DMS 273 (cell line): Measurements from ENCODE around the gene SMURF2.
"Not testable (repeated sequence)": the region's sequence is repeated elsewhere in the genome, so short reads cannot be mapped to it uniquely, and the experiment has no call there.

Experiments used
- DNase-seq: peaks from one replicate; lab custom pipeline; 2025; ENCODE audit not compliant: unreplicated experiment; lab: John Stamatoyannopoulos, UW

Gene SMURF2

GRCh38 chr17:64661976-64662773 lies at the start of gene SMURF2:
Gene SMURF2 (minus strand): TSS chr17:64662307. CDS start chr17:64661880, 427 bp downstream.
- DNase-seq = peak; percentile 90

- DNase-seq = no peak
Measured at GRCh38 chr17:64709481-64709880, 47.4 kb upstream of the SMURF2 start.

GRCh38 chr17:64707050-64707591 lies 45.0 kb upstream of the SMURF2 start:
- peak; percentile 23 for DNase-seq

- DNase-seq = no peak
Measured at GRCh38 chr17:64706224-64707049, 44.3 kb upstream of the SMURF2 start.

GRCh38 chr17:64702815-64703214 lies 40.7 kb upstream of the SMURF2 start:
- DNase-seq = no peak

- DNase-seq = no peak
Measured at GRCh38 chr17:64698725-64699124, 36.6 kb upstream of the SMURF2 start.

GRCh38 chr17:64694207-64694606 lies 32.1 kb upstream of the SMURF2 start:
- DNase-seq = peak; percentile 13

GRCh38 chr17:64692187-64692586 lies 30.1 kb upstream of the SMURF2 start:
- no peak for DNase-seq

DNA sequence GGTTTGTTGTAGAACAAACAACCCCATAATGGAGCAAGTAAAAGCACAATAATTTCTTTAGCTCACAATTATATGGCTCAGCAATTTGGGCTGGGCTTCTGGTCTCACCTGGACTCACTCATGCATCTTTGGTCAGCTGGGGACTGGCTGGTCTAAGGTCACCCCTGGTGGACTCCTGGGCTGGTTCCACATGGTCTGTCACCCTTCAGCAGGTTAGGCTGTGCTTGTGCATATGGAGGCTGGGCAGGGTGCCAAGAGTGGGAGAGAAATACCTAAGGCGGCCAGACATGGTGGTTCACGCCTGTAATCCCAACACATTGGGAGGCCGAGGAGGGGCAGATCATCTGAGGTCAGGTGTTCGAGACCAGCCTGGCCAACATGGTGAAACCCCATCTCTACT lies 27.0 kb upstream of the SMURF2 start:
- DNase-seq = peak; percentile 23

DNA sequence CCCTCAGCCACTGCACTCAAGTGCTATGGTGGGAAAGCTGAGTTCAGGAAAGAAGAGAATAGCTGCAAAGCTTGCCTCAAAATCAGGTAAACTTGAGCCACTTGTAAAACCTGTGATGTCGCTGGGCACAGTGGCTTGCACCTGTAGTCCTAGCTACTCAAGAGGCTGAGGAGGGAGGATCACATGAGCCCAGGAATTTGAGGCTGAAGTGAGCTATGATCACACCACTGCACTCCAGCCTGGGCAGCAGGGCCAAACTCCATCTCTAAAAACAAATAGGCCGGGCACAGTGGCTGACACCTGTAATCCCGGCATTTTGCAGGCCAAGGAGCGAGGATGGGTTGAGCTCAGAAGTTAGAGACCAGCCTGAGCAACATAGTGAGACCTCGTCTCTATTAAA lies 26.4 kb upstream of the SMURF2 start:
- no peak for DNase-seq

DNA sequence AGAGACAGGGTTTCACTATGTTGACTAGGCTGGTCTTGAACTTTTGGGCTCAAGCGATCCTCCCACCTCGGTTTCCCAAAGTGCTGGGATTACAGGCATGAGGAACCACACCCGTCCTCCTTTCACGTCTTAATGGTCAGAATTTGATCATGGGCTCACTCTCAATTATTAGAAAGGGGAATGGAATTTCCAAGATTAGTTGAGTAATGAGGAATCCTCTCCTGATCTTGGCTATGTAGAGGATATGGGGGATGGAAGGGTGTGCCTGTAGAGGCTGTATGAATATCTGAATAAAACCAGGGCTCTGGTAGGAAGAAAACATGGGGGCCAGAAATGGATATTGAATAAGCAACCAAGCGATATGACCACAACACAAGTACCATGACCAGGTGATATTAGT lies 25.9 kb upstream of the SMURF2 start:
- no peak for DNase-seq

- DNase-seq = no peak
Measured at GRCh38 chr17:64687376-64687775, 25.3 kb upstream of the SMURF2 start.

GRCh38 chr17:64686705-64687104 lies 24.6 kb upstream of the SMURF2 start:
- no peak for DNase-seq

- DNase-seq = no peak
Measured at GRCh38 chr17:64685705-64686104, 23.6 kb upstream of the SMURF2 start.

DNA sequence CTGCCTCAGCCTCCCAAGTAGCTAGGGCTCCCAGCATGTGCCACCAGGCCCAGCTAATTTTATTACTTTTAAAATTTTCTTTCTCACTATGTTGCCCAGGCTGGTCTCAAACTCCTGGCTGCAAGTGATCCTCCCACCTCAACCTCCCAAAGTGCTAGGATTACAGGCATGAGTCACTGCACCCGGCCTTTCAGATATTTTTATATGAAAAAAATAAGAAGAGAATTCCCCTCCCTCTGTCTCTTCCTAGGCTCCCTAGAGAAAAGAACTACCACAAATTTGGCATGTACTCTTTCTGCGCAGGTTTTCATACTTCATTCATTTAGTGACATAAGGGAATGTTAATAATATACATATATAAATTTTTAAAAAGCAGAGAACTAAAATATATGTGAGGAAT lies 21.7 kb upstream of the SMURF2 start:
- no peak for DNase-seq

GRCh38 chr17:64682261-64683181 lies 20.4 kb upstream of the SMURF2 start:
- DNase-seq = no peak

GRCh38 chr17:64679710-64680216 lies 17.7 kb upstream of the SMURF2 start:
- DNase-seq = no peak

DNA sequence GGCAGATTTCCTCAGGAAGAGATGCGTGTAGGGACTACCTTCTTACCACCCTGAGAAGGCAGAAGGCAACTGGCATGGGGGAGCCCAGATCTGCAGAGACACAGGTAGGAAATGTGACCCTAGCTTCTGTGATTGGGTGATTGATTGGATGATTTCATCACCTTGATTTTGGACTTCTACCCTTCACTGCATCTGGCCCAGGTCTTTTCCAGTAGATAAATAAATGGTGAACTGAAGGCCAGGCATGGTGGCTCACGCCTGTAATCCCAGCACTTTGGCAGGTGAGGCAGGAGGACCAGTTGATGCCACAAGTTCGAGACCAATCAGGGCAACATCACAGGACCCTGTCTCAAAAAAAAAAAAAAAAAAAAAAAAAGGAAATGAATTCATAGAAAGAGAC lies 14.7 kb upstream of the SMURF2 start:
- DNase-seq = no peak

DNA sequence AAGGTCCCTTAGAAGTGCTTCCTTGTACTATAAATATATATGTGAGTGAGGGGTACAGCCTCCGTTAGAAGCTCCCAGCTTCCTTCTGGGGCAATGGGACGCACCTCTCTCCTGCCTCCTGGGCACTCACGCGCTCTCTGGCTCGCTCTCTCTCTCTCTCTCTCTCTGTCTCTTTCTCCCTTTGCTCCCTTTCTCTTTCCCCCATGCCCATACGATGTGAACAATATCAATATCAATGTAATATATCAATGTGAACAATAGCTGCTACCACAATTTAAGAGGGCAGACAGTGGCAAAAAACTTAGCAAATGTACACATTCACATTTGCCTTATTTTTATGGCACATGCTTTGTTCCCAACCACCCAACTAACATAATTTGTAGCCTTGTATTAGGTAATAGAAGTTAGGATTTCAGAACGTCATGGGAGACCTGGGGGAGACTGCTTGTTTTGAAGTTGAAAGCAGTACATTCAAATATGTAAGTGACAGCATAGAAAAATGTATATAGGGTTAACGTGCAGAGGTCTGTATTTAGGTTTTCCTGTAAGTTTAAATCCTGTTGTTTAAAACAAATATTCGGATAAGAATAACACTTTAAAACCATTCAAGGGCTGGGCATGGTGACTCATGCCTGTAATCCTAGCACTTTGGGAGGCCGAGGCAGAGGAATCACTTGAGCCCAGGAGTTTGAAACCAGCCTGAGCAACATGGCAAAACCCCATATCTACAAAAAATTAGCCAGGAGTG lies 8.9 kb upstream of the SMURF2 start:
- not testable (repeated sequence) for DNase-seq
